ENCODE data around the gene MLIP. TPM values are rescaled to one million over a fixed set of nuclear protein-coding genes. Genes with fewer than 3 reads are reported as not detected.

Gene MLIP
- total and polyA plus RNA-seq, 2 of the 13 experiments (the other 11 are each of a cell fraction or from before 2014, with no cell fraction given), result 0.08 to 0.33 TPM

DNA sequence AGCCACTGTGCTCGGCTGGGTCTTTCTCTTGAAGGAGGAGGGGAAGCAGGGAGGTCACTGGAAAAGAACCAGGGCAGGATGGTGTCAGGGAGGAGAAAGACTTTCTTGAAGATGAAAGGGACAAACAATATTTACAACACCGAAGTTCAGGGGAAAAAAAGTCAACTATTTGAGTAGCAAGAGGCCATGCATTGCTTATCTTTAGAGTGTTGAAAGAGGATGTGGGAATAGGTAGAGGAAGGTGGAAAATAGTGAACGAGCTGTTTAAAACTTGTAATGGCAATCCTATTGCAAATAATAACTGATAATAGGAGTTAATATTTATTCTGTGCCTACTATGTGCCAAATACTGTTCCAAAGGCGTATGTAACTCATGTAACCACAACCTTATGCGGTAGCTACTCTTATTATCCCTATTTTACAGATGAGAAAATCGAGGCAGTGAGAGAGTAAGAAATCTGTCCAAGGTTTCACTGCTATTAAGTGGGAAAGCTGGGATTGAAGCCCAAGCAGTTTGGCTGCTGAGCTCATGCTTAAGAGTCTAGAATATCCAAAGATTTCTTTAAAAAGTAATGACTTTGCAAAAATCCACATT, 12.7 kb upstream of the MLIP start (continued):
- TF ChIP-seq, protein P1, sequence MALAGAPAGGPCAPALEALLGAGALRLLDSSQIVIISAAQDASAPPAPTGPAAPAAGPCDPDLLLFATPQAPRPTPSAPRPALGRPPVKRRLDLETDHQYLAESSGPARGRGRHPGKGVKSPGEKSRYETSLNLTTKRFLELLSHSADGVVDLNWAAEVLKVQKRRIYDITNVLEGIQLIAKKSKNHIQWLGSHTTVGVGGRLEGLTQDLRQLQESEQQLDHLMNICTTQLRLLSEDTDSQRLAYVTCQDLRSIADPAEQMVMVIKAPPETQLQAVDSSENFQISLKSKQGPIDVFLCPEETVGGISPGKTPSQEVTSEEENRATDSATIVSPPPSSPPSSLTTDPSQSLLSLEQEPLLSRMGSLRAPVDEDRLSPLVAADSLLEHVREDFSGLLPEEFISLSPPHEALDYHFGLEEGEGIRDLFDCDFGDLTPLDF (CRISPR knock-in tag; IDR thresholded peaks at IDR 0.05), result no peak
- TF ChIP-seq ISL2 (CRISPR knock-in tag; IDR thresholded peaks at IDR 0.05) (peak; percentile 80), ZNF570 (CRISPR knock-in tag; IDR thresholded peaks at IDR 0.05; ENCODE audit: borderline replicate concordance) (no peak), ZSCAN21 (CRISPR knock-in tag; IDR thresholded peaks at IDR 0.05; ENCODE audit: borderline replicate concordance) (no peak), RARG (CRISPR knock-in tag; IDR thresholded peaks at IDR 0.05; ENCODE audit: low read depth) (no peak), KLF6 (CRISPR knock-in tag; IDR thresholded peaks at IDR 0.05) (no peak), MIXL1 (CRISPR knock-in tag; IDR thresholded peaks at IDR 0.05) (no peak), ZKSCAN8 (CRISPR knock-in tag; IDR thresholded peaks at IDR 0.05; ENCODE audit: borderline replicate concordance) (no peak), MAF1 (CRISPR knock-in tag; IDR thresholded peaks at IDR 0.05; ENCODE audit: borderline replicate concordance) (no peak), TEAD3 (CRISPR knock-in tag; optimal IDR thresholded peaks at IDR 0.05; ENCODE audit: borderline replicate concordance) (no peak), ZNF703 (CRISPR knock-in tag; IDR thresholded peaks at IDR 0.05; ENCODE audit: borderline replicate concordance) (no peak), ZBTB7B (CRISPR knock-in tag; IDR thresholded peaks at IDR 0.05) (no peak), ZBTB38 (CRISPR knock-in tag; IDR thresholded peaks at IDR 0.05) (no peak), ZNF850 (CRISPR knock-in tag; conservative IDR thresholded peaks at IDR 0.05) (no peak), GLI4 (CRISPR knock-in tag; IDR thresholded peaks at IDR 0.05; ENCODE audit: borderline replicate concordance) (no peak), MTF1 (CRISPR knock-in tag; IDR thresholded peaks at IDR 0.05) (no peak), ZNF354B (CRISPR knock-in tag; IDR thresholded peaks at IDR 0.05) (no peak), ZNF12 (CRISPR knock-in tag; IDR thresholded peaks at IDR 0.05) (peak; percentile 41; the same call in 1 of the 2 replicates)
- TF ChIP-seq, protein P2, sequence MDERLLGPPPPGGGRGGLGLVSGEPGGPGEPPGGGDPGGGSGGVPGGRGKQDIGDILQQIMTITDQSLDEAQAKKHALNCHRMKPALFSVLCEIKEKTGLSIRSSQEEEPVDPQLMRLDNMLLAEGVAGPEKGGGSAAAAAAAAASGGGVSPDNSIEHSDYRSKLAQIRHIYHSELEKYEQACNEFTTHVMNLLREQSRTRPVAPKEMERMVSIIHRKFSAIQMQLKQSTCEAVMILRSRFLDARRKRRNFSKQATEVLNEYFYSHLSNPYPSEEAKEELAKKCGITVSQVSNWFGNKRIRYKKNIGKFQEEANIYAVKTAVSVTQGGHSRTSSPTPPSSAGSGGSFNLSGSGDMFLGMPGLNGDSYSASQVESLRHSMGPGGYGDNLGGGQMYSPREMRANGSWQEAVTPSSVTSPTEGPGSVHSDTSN (CRISPR knock-in tag; IDR thresholded peaks at IDR 0.05), result no peak
- TF ChIP-seq, protein P3, sequence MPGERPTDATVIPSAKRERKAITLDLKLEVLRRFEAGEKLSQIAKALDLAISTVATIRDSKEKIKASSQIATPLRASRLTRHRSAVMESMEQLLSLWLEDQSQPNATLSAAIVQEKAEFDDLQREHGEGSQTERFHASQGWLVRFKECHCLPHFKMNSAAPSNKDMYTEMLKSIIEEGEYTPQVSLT (CRISPR knock-in tag; IDR thresholded peaks at IDR 0.05; ENCODE audit: borderline replicate concordance, low read depth), result no peak
- TF ChIP-seq, protein P4, sequence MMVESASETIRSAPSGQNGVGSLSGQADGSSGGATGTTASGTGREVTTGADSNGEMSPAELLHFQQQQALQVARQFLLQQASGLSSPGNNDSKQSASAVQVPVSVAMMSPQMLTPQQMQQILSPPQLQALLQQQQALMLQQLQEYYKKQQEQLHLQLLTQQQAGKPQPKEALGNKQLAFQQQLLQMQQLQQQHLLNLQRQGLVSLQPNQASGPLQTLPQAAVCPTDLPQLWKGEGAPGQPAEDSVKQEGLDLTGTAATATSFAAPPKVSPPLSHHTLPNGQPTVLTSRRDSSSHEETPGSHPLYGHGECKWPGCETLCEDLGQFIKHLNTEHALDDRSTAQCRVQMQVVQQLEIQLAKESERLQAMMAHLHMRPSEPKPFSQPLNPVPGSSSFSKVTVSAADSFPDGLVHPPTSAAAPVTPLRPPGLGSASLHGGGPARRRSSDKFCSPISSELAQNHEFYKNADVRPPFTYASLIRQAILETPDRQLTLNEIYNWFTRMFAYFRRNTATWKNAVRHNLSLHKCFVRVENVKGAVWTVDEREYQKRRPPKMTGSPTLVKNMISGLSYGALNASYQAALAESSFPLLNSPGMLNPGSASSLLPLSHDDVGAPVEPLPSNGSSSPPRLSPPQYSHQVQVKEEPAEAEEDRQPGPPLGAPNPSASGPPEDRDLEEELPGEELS (CRISPR knock-in tag; IDR thresholded peaks at IDR 0.05), result no peak
- TF ChIP-seq, protein P5, sequence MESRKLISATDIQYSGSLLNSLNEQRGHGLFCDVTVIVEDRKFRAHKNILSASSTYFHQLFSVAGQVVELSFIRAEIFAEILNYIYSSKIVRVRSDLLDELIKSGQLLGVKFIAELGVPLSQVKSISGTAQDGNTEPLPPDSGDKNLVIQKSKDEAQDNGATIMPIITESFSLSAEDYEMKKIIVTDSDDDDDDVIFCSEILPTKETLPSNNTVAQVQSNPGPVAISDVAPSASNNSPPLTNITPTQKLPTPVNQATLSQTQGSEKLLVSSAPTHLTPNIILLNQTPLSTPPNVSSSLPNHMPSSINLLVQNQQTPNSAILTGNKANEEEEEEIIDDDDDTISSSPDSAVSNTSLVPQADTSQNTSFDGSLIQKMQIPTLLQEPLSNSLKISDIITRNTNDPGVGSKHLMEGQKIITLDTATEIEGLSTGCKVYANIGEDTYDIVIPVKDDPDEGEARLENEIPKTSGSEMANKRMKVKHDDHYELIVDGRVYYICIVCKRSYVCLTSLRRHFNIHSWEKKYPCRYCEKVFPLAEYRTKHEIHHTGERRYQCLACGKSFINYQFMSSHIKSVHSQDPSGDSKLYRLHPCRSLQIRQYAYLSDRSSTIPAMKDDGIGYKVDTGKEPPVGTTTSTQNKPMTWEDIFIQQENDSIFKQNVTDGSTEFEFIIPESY (CRISPR knock-in tag; IDR thresholded peaks at IDR 0.05), result no peak
- TF ChIP-seq, protein P6, sequence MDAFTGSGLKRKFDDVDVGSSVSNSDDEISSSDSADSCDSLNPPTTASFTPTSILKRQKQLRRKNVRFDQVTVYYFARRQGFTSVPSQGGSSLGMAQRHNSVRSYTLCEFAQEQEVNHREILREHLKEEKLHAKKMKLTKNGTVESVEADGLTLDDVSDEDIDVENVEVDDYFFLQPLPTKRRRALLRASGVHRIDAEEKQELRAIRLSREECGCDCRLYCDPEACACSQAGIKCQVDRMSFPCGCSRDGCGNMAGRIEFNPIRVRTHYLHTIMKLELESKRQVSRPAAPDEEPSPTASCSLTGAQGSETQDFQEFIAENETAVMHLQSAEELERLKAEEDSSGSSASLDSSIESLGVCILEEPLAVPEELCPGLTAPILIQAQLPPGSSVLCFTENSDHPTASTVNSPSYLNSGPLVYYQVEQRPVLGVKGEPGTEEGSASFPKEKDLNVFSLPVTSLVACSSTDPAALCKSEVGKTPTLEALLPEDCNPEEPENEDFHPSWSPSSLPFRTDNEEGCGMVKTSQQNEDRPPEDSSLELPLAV (CRISPR knock-in tag; conservative IDR thresholded peaks at IDR 0.05; ENCODE audit: low read depth), result no peak
